ENCODE measurements around the gene ABCC5.
"Not testable (repeated sequence)": the region's sequence is repeated elsewhere in the genome, so short reads cannot be mapped to it uniquely, and the experiment has no call there.

Gene ABCC5

GRCh38 chr3:183884097-183884426 lies 133.6 kb downstream of the ABCC5 start:
- H3K27ac Mint-ChIP-seq, result peak overlapping the region; percentile 92

DNA sequence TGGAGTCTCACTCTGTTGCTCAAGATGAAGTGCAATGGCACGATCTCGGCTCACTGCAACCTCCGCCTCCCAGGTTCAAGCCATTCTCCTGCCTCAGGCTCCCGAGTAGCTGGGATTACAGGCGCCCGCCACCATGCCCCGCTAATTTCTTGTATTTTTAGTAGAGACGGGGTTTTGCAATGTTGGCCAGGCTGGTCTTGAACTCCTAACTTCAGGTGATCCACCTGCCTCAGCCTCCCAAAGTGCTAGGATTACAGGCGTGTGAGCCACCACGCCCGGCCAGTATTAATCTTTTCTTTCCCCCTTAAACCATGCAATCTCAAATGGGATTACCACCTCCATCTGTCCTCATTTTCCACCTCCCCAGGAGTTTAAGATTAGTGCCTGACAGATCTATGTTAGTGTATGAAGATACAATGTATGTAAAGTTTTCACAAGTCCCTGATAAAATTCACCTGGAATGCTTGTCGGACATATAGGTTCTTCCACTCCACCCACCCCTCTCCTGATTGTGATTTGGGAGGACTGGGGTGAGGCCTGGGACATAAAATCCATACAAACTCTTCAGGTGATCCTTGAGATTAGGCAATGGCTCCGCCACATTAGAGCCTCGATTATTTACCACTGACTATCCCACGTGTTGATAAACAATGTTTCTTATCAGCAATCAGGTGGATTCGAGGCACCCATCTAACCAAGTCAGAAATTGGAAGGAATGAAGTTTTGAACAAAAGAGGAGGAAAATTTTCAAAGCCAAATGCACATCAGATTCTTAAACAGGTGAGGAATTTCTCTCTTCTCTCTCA lies 134.2 kb downstream of the ABCC5 start:
- Mint-ChIP-seq H3K36me3 (ENCODE audit: low read depth) (peaks cover 16% of the 10 kb centered on the region), H3K27ac (peak overlapping the region; percentile 92), H3K27me3 (no peaks in the 10 kb centered on the region), H3K4me3 (peak overlapping the region; percentile 94), H3K4me1 (ENCODE audit: low read depth) (peaks cover 40% of the 10 kb centered on the region), H3K9me3 (no peaks in the 10 kb centered on the region)

More at GRCh38 chr3:183884097-183884426, 133.6 kb downstream of the ABCC5 start:
- Mint-ChIP-seq H3K4me1 (ENCODE audit: low read depth) (peaks cover 35% of the 10 kb centered on the region), H3K36me3 (ENCODE audit: low read depth) (peaks cover 14% of the 10 kb centered on the region), H3K9me3 (no peaks in the 10 kb centered on the region), H3K4me3 (peak overlapping the region; percentile 94), H3K27me3 (no peaks in the 10 kb centered on the region)

DNA sequence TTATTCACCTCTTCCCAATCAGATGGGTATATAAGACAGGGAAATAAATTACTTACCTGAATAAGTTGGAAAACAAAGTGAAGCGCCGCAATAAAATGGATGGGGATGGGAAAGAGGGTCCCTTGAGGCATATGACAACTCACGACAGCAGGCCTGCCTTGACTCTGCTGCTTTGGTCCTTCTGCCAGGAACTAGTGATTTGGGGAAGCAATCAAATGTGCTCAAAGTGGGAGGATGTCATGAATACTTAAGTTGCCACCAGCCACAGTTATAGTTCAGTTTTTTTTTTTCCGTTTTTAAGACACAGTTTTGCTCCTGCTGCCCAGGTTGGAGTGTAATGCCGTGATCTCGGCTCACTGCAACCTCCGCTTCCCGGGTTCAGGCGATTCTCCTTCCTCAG lies 137.6 kb downstream of the ABCC5 start:
- Mint-ChIP-seq H3K27me3 (no peaks in the 10 kb centered on the region), H3K9me3 (no peaks in the 10 kb centered on the region), H3K4me1 (ENCODE audit: low read depth) (peaks cover 57% of the 10 kb centered on the region), H3K36me3 (ENCODE audit: low read depth) (peaks cover 29% of the 10 kb centered on the region), H3K4me3 (no peak overlapping the region), H3K27ac (no peak overlapping the region)

DNA sequence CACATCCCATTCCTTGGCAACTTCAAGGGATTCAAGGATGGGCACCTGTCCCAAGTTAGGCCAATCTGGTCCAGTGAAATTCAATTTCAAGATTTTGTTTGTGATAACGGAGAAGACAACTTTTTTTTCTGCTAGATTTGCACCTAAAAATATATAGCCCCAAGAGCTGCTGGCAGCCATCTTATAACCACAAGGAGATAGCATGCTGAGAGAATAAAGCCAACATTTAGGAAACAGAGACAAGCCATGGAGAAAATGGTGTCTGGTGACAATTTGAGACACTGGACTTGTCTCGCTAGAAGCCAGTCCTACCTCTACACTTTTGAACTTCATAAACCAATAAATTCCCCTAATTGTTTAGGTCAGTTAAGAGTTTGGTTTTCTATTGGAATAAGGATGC lies 138.4 kb downstream of the ABCC5 start:
- Mint-ChIP-seq H3K9me3 (no peaks in the 10 kb centered on the region), H3K27me3 (no peaks in the 10 kb centered on the region), H3K4me3 (no peak overlapping the region), H3K4me1 (ENCODE audit: low read depth) (peaks cover 53% of the 10 kb centered on the region), H3K36me3 (ENCODE audit: low read depth) (peaks cover 33% of the 10 kb centered on the region), H3K27ac (no peak overlapping the region)

DNA sequence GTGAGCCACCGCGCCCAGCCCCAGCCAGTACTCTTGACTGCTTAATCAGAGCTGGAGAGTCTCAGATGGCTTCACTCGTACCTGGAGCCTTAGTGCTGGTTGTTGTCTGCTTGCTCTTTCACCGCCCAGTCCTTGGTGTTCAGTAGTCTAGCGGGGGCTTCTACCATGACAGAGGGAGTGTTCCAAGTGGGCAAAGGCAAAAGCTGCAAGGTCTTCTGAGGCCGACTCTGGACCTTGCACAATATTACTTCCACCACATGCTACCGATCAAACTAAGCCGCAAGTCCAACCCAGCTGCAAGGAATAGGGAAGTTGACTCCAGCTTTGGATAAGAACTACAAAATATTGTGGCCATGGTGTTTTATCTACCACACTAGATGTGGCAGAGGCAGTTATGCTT lies 139.6 kb downstream of the ABCC5 start:
- H3K9me3 Mint-ChIP-seq, result no peaks in the 10 kb centered on the region
- H3K4me1 Mint-ChIP-seq (ENCODE audit: low read depth), result peaks cover 49% of the 10 kb centered on the region
- peaks cover 31% of the 10 kb centered on the region for H3K36me3 Mint-ChIP-seq (ENCODE audit: low read depth)
- no peaks in the 10 kb centered on the region for H3K27me3 Mint-ChIP-seq
- no peak overlapping the region for H3K4me3 Mint-ChIP-seq
- no peak overlapping the region for H3K27ac Mint-ChIP-seq

- H3K27ac Mint-ChIP-seq, H3K9me3 Mint-ChIP-seq, H3K4me3 Mint-ChIP-seq, H3K27me3 Mint-ChIP-seq: not testable (repeated sequence)
- Mint-ChIP-seq H3K36me3 (ENCODE audit: low read depth) (peaks cover 36% of the 10 kb centered on the region), H3K4me1 (ENCODE audit: low read depth) (peaks cover 47% of the 10 kb centered on the region)
These were observed 140.5 kb downstream of the ABCC5 start for GRCh38 chr3:183877227-183877626.

- no peak overlapping the region for H3K4me3 Mint-ChIP-seq
- peaks cover 36% of the 10 kb centered on the region for H3K36me3 Mint-ChIP-seq (ENCODE audit: low read depth)
- H3K9me3 Mint-ChIP-seq, result no peaks in the 10 kb centered on the region
These were observed 142.3 kb downstream of the ABCC5 start for GRCh38 chr3:183875411-183875810.

GRCh38 chr3:183873914-183874313 lies 143.8 kb downstream of the ABCC5 start:
- no peak overlapping the region for H3K27ac Mint-ChIP-seq
- H3K27me3 Mint-ChIP-seq, result no peaks in the 10 kb centered on the region
- no peaks in the 10 kb centered on the region for H3K9me3 Mint-ChIP-seq
- peaks cover 56% of the 10 kb centered on the region for H3K4me1 Mint-ChIP-seq (ENCODE audit: low read depth)
- no peak overlapping the region for H3K4me3 Mint-ChIP-seq
- H3K36me3 Mint-ChIP-seq (ENCODE audit: low read depth), result peaks cover 32% of the 10 kb centered on the region

More at GRCh38 chr3:183875411-183875810, 142.3 kb downstream of the ABCC5 start:
- Mint-ChIP-seq H3K27ac (no peak overlapping the region), H3K4me1 (ENCODE audit: low read depth) (peaks cover 62% of the 10 kb centered on the region), H3K27me3 (no peaks in the 10 kb centered on the region)

- Mint-ChIP-seq H3K4me3 (no peak overlapping the region), H3K27ac (no peak overlapping the region), H3K4me1 (ENCODE audit: low read depth) (peaks cover 36% of the 10 kb centered on the region), H3K9me3 (no peaks in the 10 kb centered on the region), H3K27me3 (no peaks in the 10 kb centered on the region), H3K36me3 (ENCODE audit: low read depth) (peaks cover 31% of the 10 kb centered on the region)
These were observed 146.1 kb downstream of the ABCC5 start for GRCh38 chr3:183871541-183871940.

DNA sequence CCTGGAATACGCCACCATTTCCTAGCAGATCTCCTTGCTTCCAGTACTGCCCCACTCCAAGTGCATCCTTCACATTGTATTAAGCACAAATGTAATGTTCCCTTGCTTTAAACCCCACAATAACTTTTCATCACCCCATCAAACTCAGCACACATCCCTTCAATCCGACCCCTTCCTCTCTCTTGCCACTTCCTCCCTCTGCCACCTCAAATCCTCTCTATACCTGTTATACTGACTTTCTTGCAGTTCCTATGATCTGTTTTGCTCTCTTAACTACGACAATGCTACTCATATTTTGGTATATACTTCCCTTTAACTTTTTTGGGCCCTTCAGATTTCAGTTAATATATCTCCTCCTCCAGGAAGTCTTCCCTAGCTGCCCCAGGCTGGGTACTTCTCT lies 147.1 kb downstream of the ABCC5 start:
- Mint-ChIP-seq H3K27ac (no peak overlapping the region), H3K9me3 (no peaks in the 10 kb centered on the region), H3K27me3 (no peaks in the 10 kb centered on the region), H3K4me3 (no peak overlapping the region), H3K36me3 (ENCODE audit: low read depth) (peaks cover 39% of the 10 kb centered on the region), H3K4me1 (ENCODE audit: low read depth) (peaks cover 31% of the 10 kb centered on the region)

All from stimulated activated naive CD8-positive, alpha-beta T cell treated with anti-CD3 and anti-CD28 coated beads, Interleukin-15, Interleukin-2, amounts not matched to agents 100 ng/mL and 50 ng/mL, for 24 hours (primary cell).